Measurements from ENCODE around the gene TAS2R50.

TAS2R50 gene

DNA sequence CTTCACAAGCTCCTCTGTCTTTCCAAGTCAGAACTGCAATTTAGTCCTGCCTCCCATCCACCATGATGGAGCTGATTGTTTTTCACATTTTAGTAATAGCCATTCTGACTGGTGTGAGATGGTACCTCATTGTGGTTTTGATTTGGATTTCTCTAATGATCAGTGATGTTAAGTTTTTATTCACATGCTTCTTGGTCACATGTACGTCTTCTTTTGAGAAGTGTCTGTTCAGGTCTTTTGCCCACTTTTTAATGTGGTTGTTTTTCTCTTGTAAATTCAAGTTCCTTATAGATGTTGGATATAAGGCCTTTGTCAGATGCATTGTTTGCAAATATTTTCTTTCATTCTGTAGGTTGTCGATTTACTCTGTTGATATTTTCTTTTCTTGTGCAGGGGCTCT, 43.5 kb downstream of the TAS2R50 start:
- DNase-seq = no peak

- peak; percentile 81 for DNase-seq
These were observed 44.6 kb downstream of the TAS2R50 start for GRCh38 chr12:10941916-10942607.

- no peak for DNase-seq
These were observed 45.3 kb downstream of the TAS2R50 start for GRCh38 chr12:10941369-10941768.

GRCh38 chr12:10940389-10940788, 46.3 kb downstream of the TAS2R50 start:
- DNase-seq = peak; percentile 94

GRCh38 chr12:10939163-10939562, 47.5 kb downstream of the TAS2R50 start, which contains the start of gene TAS2R14:
TSS of gene TAS2R14 (minus strand) at chr12:10939263. CDS start at chr12:10939207, 56 bp downstream.
- no peak for DNase-seq

GRCh38 chr12:10936506-10936905, 50.2 kb downstream of the TAS2R50 start:
- DNase-seq = no peak

All from NCI-H226 (cell line).